Effector CD8-positive, alpha-beta T cell (primary cell): Measurements from ENCODE around the gene GIPR.
A peak's percentile ranks its signal among the peaks of the same experiment; 100 is the strongest.
"Not testable (repeated sequence)": the region's sequence is repeated elsewhere in the genome, so short reads cannot be mapped to it uniquely, and the experiment has no call there.

Experiments used
- DNase-seq: peaks from one replicate; lab custom pipeline; 2025; lab: John Stamatoyannopoulos, UW

GIPR gene

DNA sequence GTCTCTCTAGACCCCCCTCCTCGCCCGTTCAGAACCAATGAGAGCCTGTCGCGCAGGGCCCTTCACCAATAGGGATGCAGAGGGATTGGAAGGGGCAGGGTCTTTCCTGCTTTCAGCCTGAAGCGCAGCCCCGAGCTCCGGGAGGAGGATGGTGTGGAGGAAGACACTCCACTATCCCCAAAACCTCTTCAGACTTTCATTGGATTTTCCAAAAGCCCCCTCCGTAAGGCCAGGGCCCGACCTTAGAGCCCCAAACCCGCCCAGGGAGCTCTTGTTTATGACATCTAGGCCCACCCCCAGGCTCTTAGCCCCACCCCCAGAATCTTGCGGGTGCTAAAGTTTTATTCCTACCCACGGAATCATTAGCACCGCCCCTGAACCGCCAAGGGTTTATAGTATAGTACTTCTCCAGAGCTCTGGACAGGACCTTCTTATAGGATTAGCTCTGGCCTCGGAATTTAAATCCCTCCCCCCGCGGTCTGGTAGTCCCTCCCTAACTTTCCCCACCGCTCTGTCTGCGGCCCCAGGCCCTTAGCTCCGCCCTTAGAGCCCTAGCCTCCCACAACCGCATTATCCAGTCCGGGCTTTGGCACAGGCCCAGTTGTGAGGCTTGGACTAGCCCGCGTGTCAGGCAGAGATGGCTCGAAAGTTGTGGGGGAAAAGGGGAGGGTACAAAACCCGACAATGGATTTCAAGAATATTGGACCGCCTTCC lies 22.2 kb upstream of the GIPR start:
- DNase-seq = peak; percentile 63

DNA sequence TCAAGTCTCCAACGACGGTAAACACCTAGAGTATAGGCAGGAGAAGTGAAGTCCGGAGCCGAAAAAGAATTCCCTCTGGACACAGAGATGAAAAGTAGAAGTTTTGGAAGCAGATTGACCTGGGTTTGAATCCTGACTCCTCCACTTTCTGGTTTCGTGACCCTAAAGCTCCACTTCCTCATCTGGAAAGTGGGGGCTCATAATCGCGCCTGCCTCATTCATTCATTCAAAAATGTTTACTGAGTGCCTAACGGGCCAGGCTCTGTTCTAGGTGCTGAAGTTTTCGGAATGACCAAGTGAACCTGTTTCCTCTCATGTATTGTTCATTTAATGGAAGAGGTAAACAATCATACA lies 21.7 kb upstream of the GIPR start:
- no peak for DNase-seq

DNA sequence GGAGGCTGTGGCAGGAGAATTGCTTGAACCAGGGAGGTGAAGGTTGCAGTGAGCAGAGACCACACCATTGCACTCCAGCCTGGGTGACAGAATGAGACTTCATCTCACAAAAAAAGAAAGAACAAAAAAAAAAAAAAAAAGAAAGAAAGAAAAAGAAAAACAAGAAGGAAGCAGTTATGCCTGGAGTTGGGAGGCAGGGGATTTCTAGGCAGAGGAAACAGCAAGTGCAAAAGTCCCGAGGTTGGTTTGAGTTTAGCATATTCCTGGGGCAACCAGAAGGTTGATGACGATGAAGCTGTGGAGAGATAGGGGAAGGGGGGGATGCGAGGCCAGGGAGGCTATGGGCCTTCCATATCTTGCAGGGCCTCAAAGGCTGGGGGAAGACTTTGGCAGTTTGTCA lies 17.3 kb upstream of the GIPR start:
- DNase-seq = no peak

DNA sequence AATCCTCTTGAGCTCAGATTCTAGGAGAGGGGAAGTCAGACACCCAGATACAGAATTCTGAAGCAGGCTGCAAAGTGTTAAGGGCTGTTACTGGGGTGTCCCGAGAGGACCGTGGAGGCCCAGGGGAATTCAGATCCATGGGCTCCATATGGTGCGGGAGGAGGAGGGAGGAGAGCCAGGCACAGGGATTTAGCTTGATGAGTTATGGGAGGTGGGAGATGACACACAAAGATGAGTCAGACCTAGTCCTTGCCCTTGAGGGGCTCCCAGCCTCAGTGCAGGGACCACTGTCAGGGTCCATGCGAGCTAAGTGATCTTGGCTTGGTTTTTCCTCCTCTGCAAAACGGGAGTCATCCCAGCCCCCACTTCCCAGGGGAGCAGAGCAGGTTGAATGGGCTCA lies 14.4 kb upstream of the GIPR start:
- no peak for DNase-seq

DNA sequence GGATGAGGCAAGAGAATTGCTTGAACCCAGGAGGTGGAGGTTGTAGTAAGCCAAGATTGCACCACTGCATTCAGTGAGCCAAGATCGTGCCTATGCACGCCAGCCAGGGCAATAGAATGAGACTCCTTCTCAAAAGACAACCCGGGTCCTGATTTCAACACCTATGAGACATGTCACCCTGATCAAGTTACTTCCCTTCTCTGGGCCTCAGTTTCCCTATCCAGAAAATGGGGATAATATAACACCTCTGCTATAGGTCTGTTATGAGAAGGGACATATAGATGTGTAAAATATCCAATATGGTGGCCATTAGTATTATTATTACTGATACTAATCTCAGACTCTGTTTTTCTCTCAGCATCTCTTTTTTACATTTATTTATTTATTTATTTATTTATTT lies 12.9 kb upstream of the GIPR start:
- DNase-seq = no peak

DNA sequence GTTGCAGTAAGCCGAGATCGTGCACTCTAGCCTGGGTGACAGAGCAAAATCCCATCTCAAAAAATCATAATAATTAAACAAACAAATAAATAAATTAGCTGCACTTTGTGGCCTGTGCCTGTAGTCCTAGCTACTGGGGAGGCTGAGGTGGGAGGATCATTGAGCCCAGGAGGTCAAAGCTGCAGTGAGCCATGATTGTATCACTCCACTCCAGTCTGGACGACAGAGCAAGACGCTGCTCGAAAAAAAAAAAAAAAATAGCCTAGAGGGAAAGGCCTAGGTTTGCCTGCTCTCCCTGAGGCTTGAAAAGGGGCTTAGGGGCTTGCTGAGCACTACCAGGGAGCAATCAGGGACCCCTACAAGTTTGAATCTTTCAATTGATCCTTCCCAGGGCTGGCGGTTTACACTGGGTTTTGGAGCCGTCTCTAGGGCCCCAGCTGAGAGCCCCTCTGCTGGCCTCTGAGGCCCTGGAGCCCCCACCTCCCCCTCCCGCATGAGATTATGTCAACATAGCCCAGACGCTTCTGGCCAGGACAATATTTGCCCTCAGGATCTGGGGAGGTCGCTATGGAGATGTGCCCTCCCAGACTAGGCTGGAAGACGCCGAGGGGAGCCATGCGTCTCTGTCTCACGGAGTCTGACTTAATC lies 10.4 kb upstream of the GIPR start:
- no peak for DNase-seq

DNA sequence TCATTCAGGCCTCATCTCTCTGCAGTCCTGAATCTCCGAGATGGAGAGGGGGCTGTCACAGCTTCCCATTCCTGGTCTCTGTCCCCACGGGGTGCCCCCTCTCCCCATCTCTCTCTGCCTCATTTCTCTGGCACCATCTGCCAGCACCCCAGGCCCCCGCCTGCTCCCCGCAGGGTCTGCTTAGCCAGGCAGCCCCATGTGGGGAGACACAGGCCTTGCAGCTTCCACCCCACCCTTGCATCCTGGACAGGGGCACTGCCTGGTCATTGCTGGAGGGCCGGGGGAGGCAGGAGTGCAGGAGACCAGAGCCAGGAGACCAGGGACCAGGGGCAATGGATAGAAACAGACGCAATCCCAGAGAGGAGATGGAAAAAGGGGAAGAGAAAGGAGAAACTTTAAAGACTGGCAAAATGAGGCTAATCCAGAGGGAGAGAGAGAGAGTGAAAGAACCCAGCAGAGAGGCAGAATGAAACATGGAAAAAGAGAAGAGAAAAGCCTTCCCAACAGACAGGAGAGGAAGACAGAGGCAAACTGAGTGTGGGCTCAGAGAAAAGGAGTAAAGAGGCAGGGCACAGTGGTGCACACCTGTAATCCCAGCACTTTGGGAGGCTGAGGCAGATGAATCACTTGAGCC lies 8.8 kb upstream of the GIPR start:
- DNase-seq = no peak

DNA sequence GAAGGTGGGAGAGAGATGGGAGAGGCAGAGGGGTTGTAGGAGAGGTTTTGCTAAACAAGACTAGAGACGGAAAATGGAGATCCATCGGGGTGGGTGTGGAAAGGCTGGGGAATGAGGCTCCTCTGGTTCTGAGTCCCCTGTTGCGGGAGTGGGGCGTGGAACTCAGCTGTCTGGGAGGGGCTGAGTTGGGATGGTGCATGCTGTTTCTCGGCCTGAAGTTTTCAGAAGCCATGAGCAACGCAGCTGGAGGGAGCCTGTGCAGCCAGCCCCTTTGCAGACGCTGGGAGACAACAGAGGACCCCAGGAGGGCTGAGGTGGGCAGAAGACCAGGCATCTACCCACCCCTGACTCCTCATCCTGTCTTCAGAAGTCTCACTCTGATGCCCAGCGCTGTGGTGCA lies 7.4 kb upstream of the GIPR start:
- DNase-seq = no peak

DNA sequence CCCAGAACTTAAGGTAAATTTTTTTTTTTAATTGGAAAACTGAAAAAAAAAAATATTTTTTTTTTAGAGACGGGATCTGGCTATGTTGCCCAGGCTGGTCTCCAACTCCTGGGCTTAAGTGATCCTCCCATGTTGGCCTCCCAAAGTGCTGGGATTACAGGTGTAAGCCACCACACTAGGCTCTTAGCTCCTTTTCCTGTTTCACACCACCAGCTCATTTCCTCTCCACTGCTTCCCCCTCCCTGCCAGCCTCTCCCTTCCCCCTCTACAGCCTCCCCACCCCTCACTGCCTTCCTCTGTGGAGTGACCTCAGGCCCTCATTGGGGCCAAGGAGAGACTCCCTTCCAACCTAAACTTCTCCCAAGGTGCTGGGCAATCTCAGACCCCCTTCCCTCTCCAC lies 4.2 kb upstream of the GIPR start:
- DNase-seq = no peak

DNA sequence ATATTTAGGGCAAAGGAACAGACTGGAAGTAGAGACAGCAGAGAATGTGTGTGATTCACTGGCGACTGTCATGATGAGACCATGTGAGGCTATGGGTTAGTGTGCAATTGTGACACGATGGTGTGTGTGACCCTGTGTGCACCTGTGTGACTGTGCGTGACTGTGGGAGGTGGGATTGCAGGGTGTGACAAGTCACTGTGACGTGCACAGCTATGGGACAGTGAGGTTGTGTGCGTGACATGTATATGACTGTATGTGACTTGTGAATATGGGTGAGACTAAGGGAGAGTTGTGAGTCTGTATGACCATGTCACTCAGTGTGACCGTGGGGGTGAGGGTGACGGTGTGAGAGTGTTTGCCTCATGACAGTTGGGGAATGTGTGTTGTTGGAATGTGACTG lies 3.4 kb upstream of the GIPR start:
- no peak for DNase-seq

DNA sequence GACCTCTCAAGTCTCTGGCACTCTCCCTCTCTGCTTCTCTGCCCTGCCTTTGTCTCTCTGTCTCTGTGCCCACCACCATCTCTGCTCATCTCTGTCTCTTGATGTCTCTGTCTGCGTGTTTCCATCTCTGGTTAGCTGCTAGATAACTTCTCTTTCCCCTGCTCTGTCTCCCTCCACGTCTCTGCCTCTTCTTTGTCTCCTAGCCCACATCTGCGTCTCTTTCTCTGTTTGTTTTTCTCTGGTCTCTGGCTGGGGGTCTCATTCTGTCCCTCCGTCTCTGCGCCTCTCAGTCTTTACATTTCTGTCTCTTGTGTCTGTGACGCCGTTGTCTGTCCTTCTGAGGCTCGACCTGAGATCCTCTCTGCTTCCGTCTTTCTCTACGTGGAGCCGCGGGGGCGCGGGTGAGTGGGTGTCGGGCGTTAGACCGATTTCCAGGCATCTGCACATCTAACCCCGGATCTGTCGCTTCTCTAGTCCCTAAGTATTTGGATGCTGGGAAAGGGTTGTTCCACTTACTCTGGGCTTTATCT lies 386 bp downstream of the GIPR start:
- DNase-seq = peak; percentile 8

DNA sequence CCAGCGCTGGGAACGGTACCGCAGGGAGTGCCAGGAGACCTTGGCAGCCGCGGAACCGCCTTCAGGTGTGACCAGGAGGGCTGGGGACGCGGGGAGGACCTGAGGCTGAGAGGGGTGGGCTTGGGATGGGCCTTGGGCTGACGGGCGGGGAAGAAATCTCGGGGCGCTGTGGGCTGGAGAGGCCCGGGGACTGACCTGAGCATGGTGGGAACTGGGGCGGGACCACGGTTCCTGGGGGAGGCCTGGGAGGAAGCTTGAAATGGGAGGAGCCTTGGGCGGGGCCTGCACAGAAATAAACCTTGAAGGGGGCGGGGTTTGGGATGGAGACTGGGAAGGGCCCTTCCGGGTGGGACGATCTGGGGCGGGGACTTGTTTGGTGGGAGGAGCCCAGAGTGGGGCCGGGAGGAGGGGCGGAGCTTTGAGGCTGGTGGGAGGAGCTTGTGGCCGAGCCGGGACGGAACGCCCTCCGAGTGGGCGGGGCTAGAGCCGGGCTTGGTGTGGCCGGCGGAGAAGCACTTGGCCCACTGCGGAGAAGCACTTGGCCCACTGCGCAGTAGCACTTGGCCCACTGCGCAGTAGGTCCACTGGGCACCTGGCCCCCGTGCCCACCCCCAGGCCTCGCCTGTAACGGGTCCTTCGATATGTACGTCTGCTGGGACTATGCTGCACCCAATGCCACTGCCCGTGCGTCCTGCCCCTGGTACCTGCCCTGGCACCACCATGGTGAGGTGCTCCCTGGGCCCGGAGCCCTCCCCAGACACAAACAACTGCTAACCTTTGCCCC lies 2.8 kb downstream of the GIPR start:
- DNase-seq = peak; percentile 47

DNA sequence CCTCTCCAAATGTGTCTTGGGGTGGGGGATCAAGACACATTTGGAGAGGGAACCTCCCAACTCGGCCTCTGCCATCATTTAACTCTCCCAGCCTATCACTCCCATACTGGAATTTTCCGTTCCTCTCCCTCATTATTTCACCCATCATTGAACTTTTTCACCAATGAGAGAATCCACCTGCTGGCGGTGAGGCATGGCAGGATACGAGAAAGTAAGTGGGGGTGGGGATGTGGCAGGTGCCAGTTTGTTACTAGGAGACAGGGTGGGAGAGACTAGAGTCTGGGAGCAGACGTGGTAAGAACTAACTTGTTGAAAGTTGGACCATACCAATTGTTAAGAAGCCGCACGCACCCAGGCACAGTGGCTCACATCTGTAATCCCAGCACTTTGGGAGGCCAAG lies 6.9 kb downstream of the GIPR start:
- no peak for DNase-seq

DNA sequence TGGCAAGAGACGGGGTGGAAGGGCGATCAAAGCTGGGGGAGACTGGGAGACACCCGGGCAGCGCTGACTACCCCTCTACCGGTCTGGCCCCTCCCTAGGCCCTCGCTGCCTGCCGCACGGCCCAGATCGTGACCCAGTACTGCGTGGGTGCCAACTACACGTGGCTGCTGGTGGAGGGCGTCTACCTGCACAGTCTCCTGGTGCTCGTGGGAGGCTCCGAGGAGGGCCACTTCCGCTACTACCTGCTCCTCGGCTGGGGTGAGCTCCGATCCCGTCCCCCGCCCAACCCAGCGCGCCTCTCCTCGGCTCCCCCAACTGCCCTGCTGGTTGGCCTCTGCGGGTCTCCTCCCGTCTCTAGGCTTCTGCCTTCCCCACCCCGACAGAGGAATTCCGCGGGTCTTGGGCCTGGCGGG lies 8.8 kb downstream of the GIPR start:
- peak; percentile 49 for DNase-seq

DNA sequence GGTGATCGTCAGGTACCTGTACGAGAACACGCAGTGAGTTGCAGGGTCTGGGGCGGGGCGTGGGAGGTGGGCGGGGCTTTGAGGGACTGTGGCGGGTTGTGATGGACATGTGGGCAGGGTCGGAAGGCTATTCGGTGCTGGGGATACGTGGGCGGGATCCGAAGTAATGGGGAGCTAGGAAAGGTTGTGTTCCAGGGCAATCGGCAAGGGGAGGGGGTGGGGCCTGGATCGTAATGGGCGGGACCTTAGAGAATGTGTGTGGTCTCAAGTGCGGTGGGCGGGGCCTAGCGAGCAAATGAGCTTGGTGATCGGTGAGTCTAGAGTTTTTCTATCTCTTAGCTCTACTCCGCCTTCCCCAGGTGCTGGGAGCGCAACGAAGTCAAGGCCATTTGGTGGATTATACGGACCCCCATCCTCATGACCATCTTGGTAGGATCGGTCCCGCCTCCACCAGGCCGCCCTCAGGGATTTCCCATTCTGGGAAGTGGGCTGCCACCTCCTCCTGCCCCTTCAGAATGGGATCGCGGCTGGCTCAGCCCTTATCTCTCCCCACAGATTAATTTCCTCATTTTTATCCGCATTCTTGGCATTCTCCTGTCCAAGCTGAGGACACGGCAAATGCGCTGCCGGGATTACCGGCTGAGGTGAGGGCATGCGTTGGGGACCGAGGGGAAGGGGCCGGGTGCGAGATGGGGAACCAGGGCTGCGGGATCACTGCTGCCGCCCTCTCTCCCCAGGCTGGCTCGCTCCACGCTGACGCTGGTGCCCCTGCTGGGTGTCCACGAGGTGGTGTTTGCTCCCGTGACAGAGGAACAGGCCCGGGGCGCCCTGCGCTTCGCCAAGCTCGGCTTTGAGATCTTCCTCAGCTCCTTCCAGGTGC lies 9.6 kb downstream of the GIPR start:
- DNase-seq = peak; percentile 82

DNA sequence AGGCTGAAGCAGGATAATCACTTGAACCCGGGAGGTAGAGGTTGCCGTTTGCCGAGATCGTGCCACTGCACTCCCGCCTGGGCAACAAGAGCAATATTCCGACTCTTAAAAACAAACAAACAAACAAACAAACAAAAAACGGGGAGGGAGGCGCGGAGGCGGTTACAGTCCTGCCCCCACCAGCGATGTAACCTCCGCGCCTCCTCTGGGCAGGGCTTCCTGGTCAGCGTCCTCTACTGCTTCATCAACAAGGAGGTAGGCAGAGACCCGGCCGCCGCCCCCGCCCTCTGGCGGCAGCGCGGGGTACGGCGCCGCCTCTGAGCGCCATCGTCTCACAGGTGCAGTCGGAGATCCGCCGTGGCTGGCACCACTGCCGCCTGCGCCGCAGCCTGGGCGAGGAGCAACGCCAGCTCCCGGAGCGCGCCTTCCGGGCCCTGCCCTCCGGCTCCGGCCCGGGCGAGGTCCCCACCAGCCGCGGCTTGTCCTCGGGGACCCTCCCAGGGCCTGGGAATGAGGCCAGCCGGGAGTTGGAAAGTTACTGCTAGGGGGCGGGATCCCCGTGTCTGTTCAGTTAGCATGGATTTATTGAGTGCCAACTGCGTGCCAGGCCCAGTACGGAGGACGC lies 13.5 kb downstream of the GIPR start:
- peak; percentile 77 for DNase-seq

DNA sequence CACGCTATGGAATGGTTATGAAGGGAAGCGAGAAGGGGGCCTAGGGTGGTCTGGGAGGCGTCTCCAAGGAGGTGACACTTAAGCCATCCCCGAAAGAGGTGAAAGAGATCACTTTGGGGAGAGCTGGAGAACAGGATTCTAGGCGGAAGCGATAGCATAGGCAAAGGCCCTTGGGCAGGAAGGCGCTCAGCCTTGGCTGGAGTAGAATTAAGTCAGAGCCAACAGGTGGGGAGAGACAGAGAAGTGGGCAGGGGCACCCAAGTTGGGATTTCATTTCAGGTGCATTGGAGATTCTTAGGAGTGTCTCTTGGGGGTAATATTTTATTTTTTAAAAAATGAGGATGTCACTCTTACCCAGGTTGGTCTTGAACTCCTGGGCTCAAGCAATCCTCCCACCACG lies 14.1 kb downstream of the GIPR start:
- DNase-seq = no peak

DNA sequence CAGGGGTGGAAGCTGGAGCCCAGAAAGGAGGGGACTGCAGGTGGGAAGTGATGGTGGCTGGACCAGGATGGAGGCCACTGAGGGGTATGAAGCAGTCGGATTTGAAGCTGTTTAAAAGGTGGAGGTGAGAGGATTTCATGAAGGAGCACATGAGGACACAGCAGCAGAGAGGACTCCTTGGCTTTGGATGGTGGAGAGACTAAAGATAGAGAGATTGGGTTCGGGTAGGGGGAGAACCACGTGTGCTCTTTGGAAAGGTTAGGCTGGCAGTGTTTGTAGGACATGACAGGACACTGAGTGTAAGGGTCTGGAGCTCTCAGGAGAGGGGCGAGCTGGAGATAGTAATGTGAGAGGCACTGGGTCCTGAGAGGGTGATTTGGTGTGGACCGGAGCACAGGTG lies 14.9 kb downstream of the GIPR start:
- DNase-seq = no peak

DNA sequence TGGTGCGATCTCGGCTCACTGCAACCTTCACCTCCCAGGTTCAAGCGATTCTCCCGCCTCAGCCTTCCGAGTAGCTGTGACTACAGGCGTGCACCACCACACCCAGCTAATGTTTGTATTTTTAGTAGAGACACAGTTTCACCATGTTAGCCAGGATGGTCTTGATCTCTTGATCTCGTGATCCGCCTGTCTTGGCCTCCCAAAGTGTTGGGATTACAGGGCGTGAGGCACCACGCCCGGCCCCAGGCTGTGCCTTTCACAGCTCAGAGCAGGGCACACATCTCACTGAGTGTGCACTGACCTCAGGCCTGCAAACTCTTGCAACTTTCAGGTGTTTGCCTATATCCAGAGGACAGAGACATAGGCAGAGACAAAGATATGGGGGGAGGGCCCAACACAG lies 17.0 kb downstream of the GIPR start:
- not testable (repeated sequence) for DNase-seq

DNA sequence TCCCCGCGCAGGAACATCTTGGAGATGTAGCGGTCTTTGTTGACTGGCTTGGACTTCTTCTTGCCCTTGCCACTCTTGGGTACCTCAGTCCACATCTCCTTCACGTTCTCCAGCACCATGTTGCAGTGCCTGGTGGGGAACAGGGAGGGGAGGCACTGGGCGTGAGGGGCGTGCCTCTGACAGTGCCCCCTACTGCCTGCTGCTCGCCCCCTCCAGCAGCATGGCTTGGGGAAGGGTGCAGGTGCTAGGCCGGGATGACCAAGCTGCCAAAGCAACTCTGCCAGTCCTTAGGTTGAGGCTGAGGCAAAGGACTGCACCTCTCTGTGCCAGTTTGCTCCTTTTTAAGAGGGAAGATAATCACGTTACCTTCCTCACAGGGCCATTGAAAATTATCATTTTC lies 19.6 kb downstream of the GIPR start:
- DNase-seq = no peak
